CD4-positive, alpha-beta T cell (primary cell): ENCODE results near the gene CACNG7. TPM values are rescaled to one million over a fixed set of nuclear protein-coding genes. Genes with fewer than 3 reads are reported as not detected.
A peak's percentile ranks its signal among the peaks of the same experiment; 100 is the strongest.

Source experiments
- ATAC-seq: fragments of 200-7000 bp; cut with Tn5 transposase; one replicate; pipeline ENCODE4 v1.10.0; 2022; ENCODE audit warnings: mild to moderate bottlenecking; ENCODE audit not compliant: poor library complexity
- CTCF ChIA-PET: fragments of 350-600 bp; sonication (Branson Sonifier 250); formaldehyde crosslinking; loops from one replicate; lab custom pipeline; 2021; ENCODE audit warnings: antibody characterized with exemption, inconsistent platforms; lab: Charles Lee
- POLR2A ChIA-PET: fragments of 350-600 bp; sonication (Branson Sonifier 250); formaldehyde crosslinking; loops from one replicate; lab custom pipeline; 2021; ENCODE audit warnings: antibody characterized with exemption, inconsistent platforms; lab: Charles Lee
- DNase-seq, 14 experiments: peaks; one replicate each; pipeline ENCODE4 v3.0.0-alpha.2; 2013 to 2020; ENCODE audit warnings: mixed read lengths in 2 of 14
- H3K27ac ChIP-seq, 2 donors: one replicate each; pipeline versions ENCODE4 v1.5.1 to v1.7.0; 2013; ENCODE audit warnings: low read length in 2 of 2, low read depth in 1 of 2, mild to moderate bottlenecking in 1 of 2
- H3K27me3 ChIP-seq, 2 experiments: 1 replicate in 1 of 2; 2 replicates in 1 of 2; pipeline versions ENCODE4 v1.6.1 to v1.7.0; 2013; ENCODE audit warnings: low read length in 2 of 2, control low read depth in 1 of 2, mild to moderate bottlenecking in 1 of 2, moderate library complexity in 1 of 2; ENCODE audit not compliant: insufficient read depth in 2 of 2, control insufficient read depth in 1 of 2
- H3K36me3 ChIP-seq: one replicate; pipeline ENCODE4 v1.6.1; 2013; ENCODE audit warnings: low read length, control low read depth; ENCODE audit not compliant: insufficient read depth
- H3K4me1 ChIP-seq: one replicate; pipeline ENCODE4 v1.6.1; 2013; ENCODE audit warnings: low read length, control low read depth; ENCODE audit not compliant: insufficient read depth
- H3K4me3 ChIP-seq: one replicate; pipeline ENCODE4 v1.5.1; 2013; ENCODE audit warnings: mild to moderate bottlenecking, low read length, moderate library complexity
- H3K9me3 ChIP-seq, 2 experiments: 1 replicate in 1 of 2; 2 replicates in 1 of 2; pipeline versions ENCODE4 v1.6.1 to v1.7.0; 2013; ENCODE audit warnings: low read length in 2 of 2, mild to moderate bottlenecking in 2 of 2, control low read depth in 1 of 2, moderate library complexity in 1 of 2; ENCODE audit not compliant: control insufficient read depth in 1 of 2, insufficient read depth in 1 of 2
- H3K27ac Mint-ChIP-seq: one replicate; pipeline ENCODE4 v1.8.0; 2020; ENCODE audit warnings: mixed read lengths
- H3K27me3 Mint-ChIP-seq: one replicate; pipeline ENCODE4 v1.8.0; 2021; ENCODE audit warnings: mixed read lengths
- H3K36me3 Mint-ChIP-seq: one replicate; pipeline ENCODE4 v1.8.0; 2021; ENCODE audit warnings: low read depth, mixed read lengths
- H3K4me1 Mint-ChIP-seq: one replicate; pipeline ENCODE4 v1.8.0; 2021; ENCODE audit warnings: low read depth, mixed read lengths
- H3K4me3 Mint-ChIP-seq: one replicate; pipeline ENCODE4 v1.8.0; 2020; ENCODE audit warnings: mild to moderate bottlenecking, mixed read lengths
- H3K9me3 Mint-ChIP-seq: one replicate; pipeline ENCODE4 v1.8.0; 2020; ENCODE audit warnings: mixed read lengths
- intact Hi-C, 2 experiments: fragments of 100-400 bp; cut with DNase I in 1 of 2; cut with micrococcal nuclease in 1 of 2; formaldehyde crosslinking; loops; one replicate each; pipeline versions ENCODE4 v1.15.1 to v1.9.0; 2023 to 2025; cut with DNase I, micrococcal nuclease
- total RNA-seq, 174 experiments: library from RNA in 2 of 174; stranded (reverse) in 2 of 174; gene quantifications; one replicate each; pipeline ENCODE4 v1.2.3 and lab custom pipeline; 2021 to 2026
- TF ChIP-seq, protein P1 (sequence below): fragments of 200-600 bp; IDR thresholded peaks from one replicate; pipeline ENCODE4 v1.8.0; 2022; ENCODE audit warnings: antibody characterized with exemption, mild to moderate bottlenecking

Gene CACNG7
- total RNA-seq, 2 experiments from 2014 or later, result not detected

DNA sequence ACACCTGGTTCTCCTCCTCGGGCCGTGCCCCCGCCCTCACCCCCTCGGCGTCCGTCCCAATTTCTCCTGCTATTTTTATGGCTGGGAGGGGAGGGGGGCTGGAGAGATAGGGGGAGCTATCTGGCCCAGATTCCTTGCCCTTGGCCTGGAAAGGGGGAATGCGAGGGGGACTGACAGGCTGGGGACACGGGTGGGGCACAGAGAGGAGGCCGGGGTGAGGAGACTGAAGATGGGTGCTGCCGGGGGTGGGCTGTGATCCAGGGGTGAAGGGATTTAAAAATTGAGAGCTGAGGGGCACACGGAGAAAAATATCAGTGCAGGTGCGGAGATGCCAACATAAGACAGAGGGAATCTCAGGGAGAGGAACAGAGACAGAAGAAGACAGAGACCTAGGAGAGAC, 24.8 kb upstream of the CACNG7 start:
- H3K4me1 Mint-ChIP-seq, result peaks cover 5% of the 10 kb centered on the region
- intact Hi-C loops, result no loop called here
- Histone ChIP-seq H3K27ac (no peak overlapping the region), H3K4me3 (no peak overlapping the region), H3K4me1 (peaks cover 35% of the 10 kb centered on the region), H3K36me3 (no peaks in the 10 kb centered on the region), H3K9me3 (peaks cover 0 to 7% of the 10 kb centered on the region in 2 experiments), H3K27me3 (peaks cover 47 to 53% of the 10 kb centered on the region in 2 experiments)
- ChIA-PET POLR2A (interaction anchor here (1.6 kb wide), 1 partner anchor 17 kb away, joined by 4 read pairs; the partner anchor contains the start of gene MYADM), CTCF (no interaction called here)
- peak in 1 of 14 experiments; percentile 14 for DNase-seq
- no peaks in the 10 kb centered on the region for H3K36me3 Mint-ChIP-seq
- ATAC-seq, result no peak
- H3K4me3 Mint-ChIP-seq, result peak overlapping the region; percentile 43
- no peak overlapping the region for H3K27ac Mint-ChIP-seq
- H3K27me3 Mint-ChIP-seq, result peaks cover 33% of the 10 kb centered on the region
- TF ChIP-seq, protein P1, sequence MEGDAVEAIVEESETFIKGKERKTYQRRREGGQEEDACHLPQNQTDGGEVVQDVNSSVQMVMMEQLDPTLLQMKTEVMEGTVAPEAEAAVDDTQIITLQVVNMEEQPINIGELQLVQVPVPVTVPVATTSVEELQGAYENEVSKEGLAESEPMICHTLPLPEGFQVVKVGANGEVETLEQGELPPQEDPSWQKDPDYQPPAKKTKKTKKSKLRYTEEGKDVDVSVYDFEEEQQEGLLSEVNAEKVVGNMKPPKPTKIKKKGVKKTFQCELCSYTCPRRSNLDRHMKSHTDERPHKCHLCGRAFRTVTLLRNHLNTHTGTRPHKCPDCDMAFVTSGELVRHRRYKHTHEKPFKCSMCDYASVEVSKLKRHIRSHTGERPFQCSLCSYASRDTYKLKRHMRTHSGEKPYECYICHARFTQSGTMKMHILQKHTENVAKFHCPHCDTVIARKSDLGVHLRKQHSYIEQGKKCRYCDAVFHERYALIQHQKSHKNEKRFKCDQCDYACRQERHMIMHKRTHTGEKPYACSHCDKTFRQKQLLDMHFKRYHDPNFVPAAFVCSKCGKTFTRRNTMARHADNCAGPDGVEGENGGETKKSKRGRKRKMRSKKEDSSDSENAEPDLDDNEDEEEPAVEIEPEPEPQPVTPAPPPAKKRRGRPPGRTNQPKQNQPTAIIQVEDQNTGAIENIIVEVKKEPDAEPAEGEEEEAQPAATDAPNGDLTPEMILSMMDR, result no peak
- H3K9me3 Mint-ChIP-seq, result no peaks in the 10 kb centered on the region

DNA sequence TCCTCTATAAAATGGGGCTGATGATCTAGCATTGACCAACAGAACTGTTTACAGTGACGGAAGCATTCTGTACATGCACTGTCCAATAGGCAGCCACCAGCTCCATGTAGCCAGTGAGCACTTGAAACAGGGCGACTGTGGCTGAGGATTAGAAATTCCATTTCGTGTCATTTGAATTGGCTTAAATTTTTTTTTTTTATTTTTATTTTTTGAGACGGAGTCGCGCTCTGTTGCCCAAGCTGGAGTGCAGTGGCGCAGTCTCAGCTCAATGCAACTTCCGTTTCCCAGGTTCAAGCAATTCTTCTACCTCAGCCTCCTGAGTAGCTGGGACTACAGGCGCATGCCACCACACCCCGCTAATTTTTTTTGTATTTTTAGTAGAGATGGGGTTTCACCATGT, 24.0 kb upstream of the CACNG7 start:
- Mint-ChIP-seq H3K9me3 (no peaks in the 10 kb centered on the region), H3K27ac (no peak overlapping the region), H3K27me3 (peaks cover 33% of the 10 kb centered on the region), H3K36me3 (no peaks in the 10 kb centered on the region), H3K4me1 (peaks cover 5% of the 10 kb centered on the region), H3K4me3 (no peak overlapping the region)
- ChIA-PET POLR2A (interaction anchor here (1.6 kb wide), 1 partner anchor 18 kb away, joined by 4 read pairs; the partner anchor contains the start of gene MYADM), CTCF (no interaction called here)
- DNase-seq (no peak), ATAC-seq (no peak)
- Histone ChIP-seq H3K4me3 (no peak overlapping the region), H3K9me3 (peaks cover 0 to 5% of the 10 kb centered on the region in 2 experiments), H3K27me3 (peaks cover 40 to 46% of the 10 kb centered on the region in 2 experiments), H3K36me3 (no peaks in the 10 kb centered on the region), H3K27ac (no peak overlapping the region), H3K4me1 (peaks cover 33% of the 10 kb centered on the region)
- intact Hi-C loops, result no loop called here
- TF ChIP-seq, protein P1, result no peak

DNA sequence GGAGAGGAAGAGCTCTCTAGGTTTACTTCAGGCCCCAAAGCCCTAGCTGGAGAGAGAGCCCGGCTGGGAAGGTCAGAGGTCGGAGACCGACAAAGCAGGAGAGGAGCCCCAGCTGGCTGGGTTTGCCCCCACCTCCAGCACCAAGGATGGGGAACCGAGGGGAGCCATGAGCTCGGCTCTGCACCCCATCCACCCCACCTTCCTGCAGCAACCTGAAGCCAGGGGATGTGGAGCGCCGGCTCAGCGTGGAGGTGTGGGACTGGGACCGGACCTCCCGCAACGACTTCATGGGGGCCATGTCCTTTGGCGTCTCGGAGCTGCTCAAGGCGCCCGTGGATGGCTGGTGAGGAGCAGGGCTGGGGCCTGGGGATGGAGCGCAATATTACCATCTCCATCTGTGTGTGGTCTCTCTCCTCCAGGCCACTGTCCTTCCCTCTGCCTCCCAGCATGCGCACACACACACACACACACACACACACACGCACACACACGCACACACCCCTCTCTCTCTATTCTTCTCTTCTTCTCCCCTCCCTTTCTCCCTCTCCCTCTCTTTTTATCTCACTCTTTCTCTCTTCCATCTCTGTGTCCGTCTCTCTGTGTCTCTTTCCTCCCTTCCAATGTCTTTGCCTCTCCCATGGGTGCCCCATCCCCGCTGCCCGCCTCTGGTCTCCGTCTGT, 16.6 kb upstream of the CACNG7 start:
- no peaks in the 10 kb centered on the region for H3K4me1 Mint-ChIP-seq
- DNase-seq (no peak), ATAC-seq (no peak)
- H3K4me3 Mint-ChIP-seq, result no peak overlapping the region
- intact Hi-C loops, result loop anchor here in 1 of 2 experiments (10.0 kb wide), 1 partner anchor 298 kb away; no protein-coding TSS in a partner anchor
- H3K27ac Mint-ChIP-seq, result no peak overlapping the region
- H3K36me3 Mint-ChIP-seq, result no peaks in the 10 kb centered on the region
- CTCF ChIA-PET, result no interaction called here
- H3K27me3 ChIP-seq, result peaks cover 23 to 26% of the 10 kb centered on the region in 2 experiments
- peaks cover 51% of the 10 kb centered on the region for H3K27me3 Mint-ChIP-seq
- H3K9me3 ChIP-seq, result peaks cover 0 to 9% of the 10 kb centered on the region in 2 experiments
- no peak overlapping the region for H3K4me3 ChIP-seq
- TF ChIP-seq, protein P1, result no peak
- POLR2A ChIA-PET, result no interaction called here
- no peak overlapping the region for H3K27ac ChIP-seq
- H3K9me3 Mint-ChIP-seq, result no peaks in the 10 kb centered on the region
- H3K36me3 ChIP-seq, result no peaks in the 10 kb centered on the region
- peaks cover 7% of the 10 kb centered on the region for H3K4me1 ChIP-seq
